HS-5 (cell line): ENCODE results near the gene ABCB9.
"Not testable (repeated sequence)": the region's sequence is repeated elsewhere in the genome, so short reads cannot be mapped to it uniquely, and the experiment has no call there.

Experiments
- DNase-seq: peaks from one replicate; pipeline ENCODE4 v3.0.0-alpha.2; 2012; ENCODE audit warnings: low read depth

Gene ABCB9

DNA sequence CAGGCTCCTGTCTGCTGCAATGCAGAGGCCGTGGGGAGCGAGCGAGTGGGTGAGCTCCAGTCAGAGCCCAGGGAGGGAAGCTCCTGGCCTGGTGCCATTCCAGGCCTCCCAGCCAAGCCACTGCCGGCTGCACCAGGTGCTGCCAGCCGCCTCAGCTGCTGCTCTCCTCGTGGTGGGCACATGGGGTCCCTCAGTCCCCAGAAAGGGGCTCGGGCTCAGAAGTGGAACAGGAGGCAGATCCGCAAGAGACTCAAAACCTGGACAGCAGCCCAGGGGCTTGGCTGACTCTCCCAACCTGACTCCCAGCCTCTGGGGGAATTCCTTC lies 2.4 kb downstream of the ABCB9 start:
- DNase-seq = no peak

- no peak for DNase-seq
Measured at GRCh38 chr12:122961531-122962329, 4.5 kb downstream of the ABCB9 start.

DNA sequence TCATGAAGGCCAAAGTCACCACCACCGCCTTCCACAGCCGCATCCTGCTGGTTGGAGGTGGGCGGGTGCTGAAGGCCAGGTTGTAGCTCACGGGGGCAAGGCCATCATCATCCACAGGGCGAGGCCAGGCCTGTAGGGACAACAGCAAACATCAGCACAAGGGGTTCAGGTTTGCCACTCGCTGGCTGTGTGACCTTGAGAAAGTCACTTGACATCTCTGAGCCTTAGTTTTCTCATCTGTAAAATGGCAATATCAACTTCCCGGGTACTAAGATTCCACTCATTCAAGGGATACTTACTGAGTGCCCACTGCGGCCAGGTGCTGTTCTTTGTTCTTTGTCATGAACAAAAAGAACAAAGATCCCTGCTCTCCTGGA lies 6.1 kb downstream of the ABCB9 start:
- DNase-seq = no peak

DNA sequence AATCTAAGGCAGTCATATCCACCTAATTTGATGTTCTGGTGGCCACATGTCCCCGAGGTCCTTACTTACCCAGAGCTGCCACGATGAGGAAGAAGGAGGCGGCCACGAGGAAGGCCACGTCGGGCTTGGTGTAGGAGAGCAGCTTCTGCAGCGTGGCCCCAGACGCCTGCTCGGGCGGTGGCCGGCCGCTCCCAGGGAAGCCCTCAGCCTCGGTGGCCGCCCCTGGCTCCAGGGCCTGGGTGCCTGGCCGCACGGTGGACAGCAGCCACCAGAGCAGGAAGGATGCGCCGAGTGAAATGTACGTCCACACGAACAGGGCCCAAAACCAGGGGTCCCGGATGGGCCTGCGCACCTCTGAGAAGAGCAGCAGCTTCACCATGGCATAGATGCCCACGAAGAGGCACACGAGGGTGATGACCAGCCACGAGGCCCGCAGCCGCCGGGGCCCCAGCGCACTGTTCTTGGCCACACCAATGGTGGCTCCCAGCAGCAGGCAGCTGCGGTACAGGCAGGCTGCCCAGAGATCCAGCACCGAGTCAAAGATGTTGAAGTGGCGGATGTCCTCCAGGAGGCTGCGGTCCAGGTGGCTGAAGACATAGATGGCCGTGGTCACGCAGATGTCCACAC lies 6.6 kb downstream of the ABCB9 start:
- DNase-seq = no peak

GRCh38 chr12:122958198-122958888 lies 7.9 kb downstream of the ABCB9 start:
- no peak for DNase-seq

GRCh38 chr12:122956035-122956434 lies 10.2 kb downstream of the ABCB9 start:
- DNase-seq = no peak

GRCh38 chr12:122955156-122955555 lies 11.1 kb downstream of the ABCB9 start:
- no peak for DNase-seq

GRCh38 chr12:122951979-122952892 lies 14.0 kb downstream of the ABCB9 start:
- no peak for DNase-seq

DNA sequence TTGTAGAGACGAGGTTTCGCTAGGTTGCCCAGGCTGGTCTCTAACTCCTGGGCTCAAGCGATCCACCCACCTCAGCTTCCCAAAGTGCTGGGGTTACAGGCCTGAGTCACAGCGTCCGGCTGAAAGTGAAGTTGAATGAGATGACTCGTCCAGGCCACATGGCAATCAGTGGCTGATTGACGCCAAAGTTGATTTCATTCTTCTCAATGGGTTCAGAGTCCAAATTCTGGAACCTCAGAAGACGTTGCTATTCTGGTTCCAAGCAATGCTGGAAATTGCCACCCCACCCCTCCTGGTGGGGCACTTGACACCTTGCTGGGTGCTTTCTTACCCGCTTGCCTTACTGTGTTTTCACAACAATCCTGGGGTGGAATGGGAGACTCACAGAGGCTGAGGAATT lies 14.9 kb downstream of the ABCB9 start:
- no peak for DNase-seq

- no peak for DNase-seq
Measured at GRCh38 chr12:122949816-122950675, 16.2 kb downstream of the ABCB9 start.

- no peak for DNase-seq
Measured at GRCh38 chr12:122949405-122949804, 16.9 kb downstream of the ABCB9 start.

DNA sequence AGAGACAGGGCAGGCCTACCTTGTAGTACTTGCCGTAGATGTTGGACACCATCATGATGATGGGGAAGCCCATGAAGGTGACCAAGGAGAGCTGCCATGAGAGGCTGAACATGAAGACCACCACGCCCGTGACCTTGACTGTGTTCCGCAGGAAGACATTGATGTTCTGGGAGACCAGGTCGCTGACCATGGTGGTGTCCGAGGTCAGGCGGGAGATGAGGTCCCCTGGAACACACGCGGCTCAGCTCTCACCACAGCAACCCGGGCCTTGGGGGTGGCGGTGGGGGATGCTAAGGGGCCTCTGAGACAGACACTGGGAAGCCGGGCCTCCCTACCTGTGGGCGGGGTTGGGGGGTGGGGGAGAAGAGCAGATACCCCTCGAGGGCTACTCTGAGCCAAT lies 17.7 kb downstream of the ABCB9 start:
- DNase-seq = no peak

GRCh38 chr12:122947352-122947792 lies 18.9 kb downstream of the ABCB9 start:
- DNase-seq = no peak

- DNase-seq = peak; percentile 97
Measured at GRCh38 chr12:122946690-122947341, 19.4 kb downstream of the ABCB9 start.

GRCh38 chr12:122944605-122945592 lies 21.4 kb downstream of the ABCB9 start:
- DNase-seq = no peak

GRCh38 chr12:122943196-122943595 lies 23.1 kb downstream of the ABCB9 start:
- no peak for DNase-seq

GRCh38 chr12:122942637-122943036 lies 23.6 kb downstream of the ABCB9 start:
- no peak for DNase-seq

DNA sequence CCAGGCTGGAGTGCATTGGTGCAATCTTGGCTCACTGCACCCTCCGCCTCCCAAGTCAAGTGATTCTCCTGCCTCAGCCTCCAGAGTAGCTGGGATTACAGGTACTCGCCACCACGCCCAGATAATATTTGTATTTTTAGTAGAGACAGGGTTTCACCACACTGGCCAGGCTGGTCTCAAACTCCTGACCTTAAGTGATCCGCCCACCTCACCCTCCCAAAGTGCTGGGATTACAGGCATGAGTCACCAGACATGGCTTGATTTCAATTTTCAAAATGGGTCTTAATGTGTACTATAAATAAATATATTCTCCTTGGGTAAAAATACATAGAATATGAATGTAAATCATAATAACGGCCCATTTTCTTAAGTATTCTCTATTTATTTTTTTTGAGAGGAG lies 24.9 kb downstream of the ABCB9 start:
- DNase-seq = not testable (repeated sequence)

DNA sequence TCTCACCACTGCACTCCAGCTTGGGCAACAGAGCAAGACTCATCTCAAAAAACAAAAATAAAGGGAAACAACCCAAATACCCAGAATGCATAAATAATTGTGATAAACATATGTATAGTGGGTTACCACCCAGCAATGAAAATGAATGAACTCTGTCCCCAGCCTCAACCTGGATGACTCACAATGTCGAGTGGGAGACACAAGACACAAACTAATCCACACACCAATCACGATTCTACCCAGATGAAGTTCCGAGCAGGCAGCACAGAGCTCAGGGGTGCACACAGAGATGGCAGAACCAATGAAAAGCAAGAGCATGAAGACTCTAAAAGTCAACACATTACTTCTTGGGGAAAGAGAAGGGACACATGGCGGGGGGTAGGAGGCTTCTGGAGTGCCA lies 27.1 kb downstream of the ABCB9 start:
- no peak for DNase-seq
